ENCODE results near the gene PSME1. TPM values are rescaled to one million over a fixed set of nuclear protein-coding genes. Genes with fewer than 3 reads are reported as not detected.

PSME1 gene
- total and polyA plus RNA-seq, 2 donors from 2014 or later: 244 to 333 TPM

GRCh38 chr14:24160850-24161804 is 25.1 kb downstream of the PSME1 start, which contains the start of gene IRF9:
Gene IRF9 (plus strand): TSS chr14:24161265. CDS start chr14:24162145, 880 bp downstream.
- peak; percentile 98 for DNase-seq
- H3K4me3 ChIP-seq (ENCODE audit: low read length in 3 of 3): peak within 1 kb of the TSS; percentile 87 to 98 (median 98)
- H3K36me3 ChIP-seq (ENCODE audit: control insufficient read depth in 2 of 3, insufficient read depth in 3 of 3, low read length in 3 of 3): peaks cover 8 to 59% (median 42%) of the 10 kb centered on the region in 3 donors
- H3K9me3 ChIP-seq (ENCODE audit: control insufficient read depth in 2 of 3, insufficient read depth in 1 of 3, low read length in 3 of 3): no peaks in the 10 kb centered on the region
- peaks cover 0 to 20% (median 11%) of the 10 kb centered on the region in 3 donors for H3K4me1 ChIP-seq (ENCODE audit: control insufficient read depth in 2 of 3, insufficient read depth in 2 of 3, low read depth in 1 of 3, low read length in 3 of 3)
- no peaks in the 10 kb centered on the region for H3K27me3 ChIP-seq (ENCODE audit: control insufficient read depth, insufficient read depth, low read length)
- intact Hi-C loops (cut with DNase I): no loop called here
- H3K27ac ChIP-seq (ENCODE audit: low read depth in 2 of 2, low read length in 2 of 2): peak within 1 kb of the TSS; percentile 98 to 99
- FAIRE-seq: no peak
- peak; percentile 92 for TF ChIP-seq CTCF (IDR thresholded peaks at IDR 0.05; ENCODE audit: borderline replicate concordance, extremely low read depth, insufficient read depth)
- peak within 1 kb of the TSS; percentile 67 to 98 (median 96) for H3K9ac ChIP-seq (ENCODE audit: low read length in 3 of 3)

- peak in 1 of 5 donors; percentile 61 for DNase-seq
- Histone ChIP-seq H3K4me3 (ENCODE audit: low read length in 3 of 3) (peak overlapping the region; percentile 63 to 98 (median 98)), H3K9ac (ENCODE audit: low read length in 3 of 3) (peak overlapping the region; percentile 35 to 98 (median 96)), H3K36me3 (ENCODE audit: control insufficient read depth in 2 of 3, insufficient read depth in 3 of 3, low read length in 3 of 3) (peaks cover 5 to 61% (median 37%) of the 10 kb centered on the region in 3 donors), H3K27ac (ENCODE audit: low read depth in 2 of 2, low read length in 2 of 2) (peak overlapping the region; percentile 98 to 99), H3K4me1 (ENCODE audit: control insufficient read depth in 2 of 3, insufficient read depth in 2 of 3, low read depth in 1 of 3, low read length in 3 of 3) (peaks cover 0 to 20% (median 11%) of the 10 kb centered on the region in 3 donors), H3K27me3 (ENCODE audit: control insufficient read depth, insufficient read depth, low read length) (no peaks in the 10 kb centered on the region), H3K9me3 (ENCODE audit: control insufficient read depth in 2 of 3, insufficient read depth in 1 of 3, low read length in 3 of 3) (no peaks in the 10 kb centered on the region)
- no peak for TF ChIP-seq CTCF (IDR thresholded peaks at IDR 0.05; ENCODE audit: borderline replicate concordance, extremely low read depth, insufficient read depth)
- intact Hi-C loops (cut with DNase I): no loop called here
- FAIRE-seq: no peak
Observed at GRCh38 chr14:24162093-24162492, 26.1 kb downstream of the PSME1 start.

- DNase-seq (peak in 1 of 5 donors; percentile 49), FAIRE-seq (no peak)
- Histone ChIP-seq H3K27ac (ENCODE audit: low read depth in 2 of 2, low read length in 2 of 2) (no peak overlapping the region), H3K4me3 (ENCODE audit: low read length in 3 of 3) (no peak overlapping the region), H3K9me3 (ENCODE audit: control insufficient read depth in 2 of 3, insufficient read depth in 1 of 3, low read length in 3 of 3) (no peaks in the 10 kb centered on the region), H3K36me3 (ENCODE audit: control insufficient read depth in 2 of 3, insufficient read depth in 3 of 3, low read length in 3 of 3) (peaks cover 5 to 50% (median 30%) of the 10 kb centered on the region in 3 donors), H3K27me3 (ENCODE audit: control insufficient read depth, insufficient read depth, low read length) (no peaks in the 10 kb centered on the region), H3K9ac (ENCODE audit: low read length in 3 of 3) (no peak overlapping the region), H3K4me1 (ENCODE audit: control insufficient read depth in 2 of 3, insufficient read depth in 2 of 3, low read depth in 1 of 3, low read length in 3 of 3) (peaks cover 0 to 20% (median 11%) of the 10 kb centered on the region in 3 donors)
- no peak for TF ChIP-seq CTCF (IDR thresholded peaks at IDR 0.05; ENCODE audit: borderline replicate concordance, extremely low read depth, insufficient read depth)
- intact Hi-C loops (cut with DNase I): no loop called here
Observed at GRCh38 chr14:24164518-24164991, 28.6 kb downstream of the PSME1 start.

Data from kidney (tissue), 14 donors.